Nephron (organoid): ENCODE results near the gene CEP164.
"Not testable (repeated sequence)": the region's sequence is repeated elsewhere in the genome, so short reads cannot be mapped to it uniquely, and the experiment has no call there.

Experiments used
- H3K27ac Mint-ChIP-seq, 3 experiments: 2 replicates each; pipeline ENCODE4 v1.8.0; 2020; ENCODE audit warnings: mixed read lengths in 3 of 3, mild to moderate bottlenecking in 2 of 3, moderate library complexity in 1 of 3
- H3K27me3 Mint-ChIP-seq: 2 replicates; pipeline ENCODE4 v1.8.0; 2021; ENCODE audit warnings: low read depth, mild to moderate bottlenecking, moderate library complexity, mixed read lengths
- H3K36me3 Mint-ChIP-seq: 2 replicates; pipeline ENCODE4 v1.8.0; 2020; ENCODE audit warnings: low read depth, mixed read lengths
- H3K4me1 Mint-ChIP-seq: 2 replicates; pipeline ENCODE4 v1.8.0; 2020; ENCODE audit warnings: mixed read lengths
- H3K4me3 Mint-ChIP-seq, 3 experiments: 2 replicates each; pipeline ENCODE4 v1.8.0; 2020; ENCODE audit warnings: mild to moderate bottlenecking in 3 of 3, mixed read lengths in 3 of 3, moderate library complexity in 2 of 3
- H3K9me3 Mint-ChIP-seq: 2 replicates; pipeline ENCODE4 v1.8.0; 2020; ENCODE audit warnings: mixed read lengths
- TF ChIP-seq, protein P1 (sequence below), 3 experiments: fragments of 200-600 bp; sonication (generic); IDR thresholded peaks; one replicate each; pipeline ENCODE4 v1.5.0; 2021; ENCODE audit warnings: antibody characterized with exemption in 3 of 3; ENCODE audit not compliant: unreplicated experiment in 3 of 3

Gene CEP164

GRCh38 chr11:117316197-117316961 is 11.3 kb upstream of the CEP164 start, which contains the start of gene BACE1:
TSS of gene BACE1 (minus strand) at chr11:117316256. CDS start at chr11:117315795, 461 bp downstream.
- TF ChIP-seq, protein P1, sequence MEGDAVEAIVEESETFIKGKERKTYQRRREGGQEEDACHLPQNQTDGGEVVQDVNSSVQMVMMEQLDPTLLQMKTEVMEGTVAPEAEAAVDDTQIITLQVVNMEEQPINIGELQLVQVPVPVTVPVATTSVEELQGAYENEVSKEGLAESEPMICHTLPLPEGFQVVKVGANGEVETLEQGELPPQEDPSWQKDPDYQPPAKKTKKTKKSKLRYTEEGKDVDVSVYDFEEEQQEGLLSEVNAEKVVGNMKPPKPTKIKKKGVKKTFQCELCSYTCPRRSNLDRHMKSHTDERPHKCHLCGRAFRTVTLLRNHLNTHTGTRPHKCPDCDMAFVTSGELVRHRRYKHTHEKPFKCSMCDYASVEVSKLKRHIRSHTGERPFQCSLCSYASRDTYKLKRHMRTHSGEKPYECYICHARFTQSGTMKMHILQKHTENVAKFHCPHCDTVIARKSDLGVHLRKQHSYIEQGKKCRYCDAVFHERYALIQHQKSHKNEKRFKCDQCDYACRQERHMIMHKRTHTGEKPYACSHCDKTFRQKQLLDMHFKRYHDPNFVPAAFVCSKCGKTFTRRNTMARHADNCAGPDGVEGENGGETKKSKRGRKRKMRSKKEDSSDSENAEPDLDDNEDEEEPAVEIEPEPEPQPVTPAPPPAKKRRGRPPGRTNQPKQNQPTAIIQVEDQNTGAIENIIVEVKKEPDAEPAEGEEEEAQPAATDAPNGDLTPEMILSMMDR (IDR thresholded peaks at IDR 0.05; ENCODE audit: unreplicated experiment in 3 of 3) = peak; percentile 32 to 51 (median 50)
- no peaks in the 10 kb centered on the region for H3K36me3 Mint-ChIP-seq
- H3K4me3 Mint-ChIP-seq = peak within 1 kb of the TSS; percentile 90 to 92 (median 91)
- peak within 1 kb of the TSS; percentile 16 to 80 (median 40) for H3K27ac Mint-ChIP-seq
- no peaks in the 10 kb centered on the region for H3K27me3 Mint-ChIP-seq
- no peaks in the 10 kb centered on the region for H3K9me3 Mint-ChIP-seq
- peaks cover 25% of the 10 kb centered on the region for H3K4me1 Mint-ChIP-seq

GRCh38 chr11:117318738-117319137 is 8.9 kb upstream of the CEP164 start:
- H3K27me3 Mint-ChIP-seq = no peaks in the 10 kb centered on the region
- H3K27ac Mint-ChIP-seq = no peak overlapping the region
- H3K4me3 Mint-ChIP-seq = no peak overlapping the region
- H3K4me1 Mint-ChIP-seq = peaks cover 20% of the 10 kb centered on the region
- H3K9me3 Mint-ChIP-seq = no peaks in the 10 kb centered on the region
- TF ChIP-seq, protein P1 (IDR thresholded peaks at IDR 0.05; ENCODE audit: unreplicated experiment in 3 of 3) = no peak
- peaks cover 4% of the 10 kb centered on the region for H3K36me3 Mint-ChIP-seq

- no peak overlapping the region for H3K27ac Mint-ChIP-seq
- TF ChIP-seq, protein P1 (IDR thresholded peaks at IDR 0.05; ENCODE audit: unreplicated experiment in 3 of 3) = no peak
- peak overlapping the region in 1 of 3 experiments; percentile 36 for H3K4me3 Mint-ChIP-seq
- no peaks in the 10 kb centered on the region for H3K9me3 Mint-ChIP-seq
- peaks cover 14% of the 10 kb centered on the region for H3K4me1 Mint-ChIP-seq
- H3K36me3 Mint-ChIP-seq = peaks cover 4% of the 10 kb centered on the region
- no peaks in the 10 kb centered on the region for H3K27me3 Mint-ChIP-seq
Observed at GRCh38 chr11:117319214-117319840, 8.3 kb upstream of the CEP164 start.

- H3K9me3 Mint-ChIP-seq, H3K4me1 Mint-ChIP-seq, H3K27ac Mint-ChIP-seq, H3K27me3 Mint-ChIP-seq, H3K36me3 Mint-ChIP-seq: not testable (repeated sequence)
- peak overlapping the region in 2 of 3 experiments; percentile 78 for H3K4me3 Mint-ChIP-seq
Observed at GRCh38 chr11:117327255-117327566, 443 bp upstream of the CEP164 start.

DNA sequence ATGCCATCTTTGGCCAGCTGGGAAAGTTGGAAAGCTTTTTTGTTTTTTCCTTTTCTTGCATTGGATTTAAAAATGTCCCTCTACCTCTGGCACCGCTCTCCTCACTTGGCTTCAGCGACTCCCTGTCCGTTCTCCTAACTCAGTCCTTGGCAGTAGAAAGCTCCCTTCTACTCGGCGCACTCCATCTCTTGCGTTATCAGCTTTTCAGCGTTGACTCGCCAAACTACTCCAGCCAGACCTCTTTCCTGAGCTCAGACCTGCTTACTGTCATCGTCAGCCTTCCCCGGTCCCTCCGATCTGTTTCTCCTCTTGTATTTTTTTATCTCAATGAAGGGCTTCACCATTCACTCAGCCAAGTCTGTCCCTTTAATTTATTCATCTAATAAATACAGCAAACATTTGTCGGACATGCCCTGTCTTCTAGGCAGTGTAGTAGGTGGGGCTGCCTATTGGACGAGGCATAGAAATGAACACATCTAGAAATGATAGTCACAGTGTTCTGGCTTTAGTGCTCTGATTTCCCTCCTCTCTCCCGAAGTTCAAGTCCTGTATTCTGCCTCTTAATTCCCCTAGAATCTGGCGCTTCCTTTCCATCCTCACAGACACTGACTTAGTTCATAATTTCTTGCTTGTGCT is 839 bp downstream of the CEP164 start:
- no peaks in the 10 kb centered on the region for H3K36me3 Mint-ChIP-seq
- no peaks in the 10 kb centered on the region for H3K9me3 Mint-ChIP-seq
- no peak overlapping the region for H3K27ac Mint-ChIP-seq
- no peak overlapping the region for H3K4me3 Mint-ChIP-seq
- H3K27me3 Mint-ChIP-seq = no peaks in the 10 kb centered on the region
- TF ChIP-seq, protein P1 (IDR thresholded peaks at IDR 0.05; ENCODE audit: unreplicated experiment in 3 of 3) = no peak
- peaks cover 6% of the 10 kb centered on the region for H3K4me1 Mint-ChIP-seq

DNA sequence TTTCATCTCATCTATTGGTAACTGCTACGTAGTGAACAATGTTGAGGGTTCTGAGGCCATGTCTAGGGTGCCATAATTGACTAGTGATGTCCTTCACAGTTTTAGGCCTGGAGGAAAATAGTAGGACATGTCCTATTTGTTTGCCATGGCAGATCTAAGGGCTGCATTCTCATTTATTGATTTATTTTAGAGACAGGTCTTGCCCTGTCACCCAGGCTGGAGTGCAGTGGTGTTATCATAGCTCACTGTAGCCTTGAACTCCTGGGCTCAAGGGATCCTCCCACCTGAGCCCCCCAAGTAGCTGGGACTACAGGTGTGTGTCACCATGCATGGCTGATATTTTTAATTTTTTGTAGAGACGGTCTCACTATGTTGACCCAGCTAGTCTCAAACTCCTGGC is 5.2 kb downstream of the CEP164 start:
- no peaks in the 10 kb centered on the region for H3K9me3 Mint-ChIP-seq
- H3K4me3 Mint-ChIP-seq = no peak overlapping the region
- TF ChIP-seq, protein P1 (IDR thresholded peaks at IDR 0.05; ENCODE audit: unreplicated experiment in 3 of 3) = no peak
- peaks cover 11% of the 10 kb centered on the region for H3K4me1 Mint-ChIP-seq
- no peaks in the 10 kb centered on the region for H3K27me3 Mint-ChIP-seq
- peaks cover 16% of the 10 kb centered on the region for H3K36me3 Mint-ChIP-seq
- no peak overlapping the region for H3K27ac Mint-ChIP-seq
